GM12872 (cell line): Measurements from ENCODE around the gene SLC39A2.
A peak's percentile ranks its signal among the peaks of the same experiment; 100 is the strongest.

Experiments used
- CTCF ChIP-seq: IDR thresholded peaks from 3 replicates; pipeline ENCODE4 v1.5.1; 2011; ENCODE audit warnings: low read depth, mild to moderate bottlenecking, low read length, moderate library complexity; ENCODE audit not compliant: insufficient read depth

SLC39A2 gene

GRCh38 chr14:20989471-20989786 is 9.7 kb upstream of the SLC39A2 start:
- no peak for TF ChIP-seq CTCF

GRCh38 chr14:20989787-20990600 is 9.1 kb upstream of the SLC39A2 start, which contains the start of gene METTL17:
Gene METTL17, plus strand, starts transcription at chr14:20989980. Its CDS starts 23 bp downstream, at chr14:20990003.
- peak; percentile 55 for TF ChIP-seq CTCF

GRCh38 chr14:20996521-20996920 is 2.6 kb upstream of the SLC39A2 start:
- no peak for TF ChIP-seq CTCF

GRCh38 chr14:20997115-20997514 is 2.0 kb upstream of the SLC39A2 start:
- TF ChIP-seq CTCF = no peak

GRCh38 chr14:20997564-20997963 is 1.5 kb upstream of the SLC39A2 start:
- TF ChIP-seq CTCF = no peak

- TF ChIP-seq CTCF = no peak
Measured at GRCh38 chr14:20998139-20998538, 954 bp upstream of the SLC39A2 start.

- no peak for TF ChIP-seq CTCF
Measured at GRCh38 chr14:20999591-20999990, 498 bp downstream of the SLC39A2 start.
